Stimulated activated CD8-positive, alpha-beta memory T cell treated with anti-CD3 and anti-CD28 coated beads, Interleukin-15, amount 100 ng/mL, for 1 hour (primary cell): ENCODE results near the gene PDGFRB.

Experiments
- DNase-seq: peaks from one replicate; pipeline ENCODE4 v3.0.0-alpha.2; 2020; ENCODE audit warnings: low read depth

Gene PDGFRB

GRCh38 chr5:150065886-150066285 is 89.8 kb downstream of the PDGFRB start:
- DNase-seq, result no peak

GRCh38 chr5:150065346-150065745 is 90.3 kb downstream of the PDGFRB start:
- no peak for DNase-seq

GRCh38 chr5:150064681-150065220 is 90.9 kb downstream of the PDGFRB start:
- no peak for DNase-seq
